H1 (cell line): ENCODE data around the gene BBX. TPM values are rescaled to one million over a fixed set of nuclear protein-coding genes. Genes with fewer than 3 reads are reported as not detected.

Experiments
- CTCF ChIA-PET: fragments of 300-600 bp; sonication (Branson Sonifier 250); formaldehyde crosslinking; loops from one replicate; lab custom pipeline; 2021; ENCODE audit not compliant: partially characterized antibody; lab: Charles Lee
- POLR2A ChIA-PET: fragments of 300-600 bp; sonication (Branson Sonifier 250); formaldehyde crosslinking; loops from one replicate; lab custom pipeline; 2021; ENCODE audit warnings: inconsistent platforms; ENCODE audit not compliant: partially characterized antibody; lab: Charles Lee
- DNase-seq, 2 experiments: peaks; one replicate each; pipeline versions ENCODE4 v3.0.0 to v3.0.0-alpha.2; 2010 to 2022; ENCODE audit warnings: low spot score in 2 of 2, low read depth in 1 of 2, mixed read lengths in 1 of 2
- FAIRE-seq: peaks from 2 replicates; lab custom pipeline; 2011; peaks lifted over from hg19 to GRCh38; lab: Jason Lieb, UNC
- H2AFZ ChIP-seq: 2 replicates; pipeline ENCODE4 v1.8.1; 2012; ENCODE audit warnings: low read length, inconsistent platforms
- H2AK5ac ChIP-seq: 2 replicates; pipeline ENCODE4 v1.6.1; 2013; ENCODE audit warnings: low read depth, low read length
- H2BK120ac ChIP-seq: replicated peaks from 2 replicates; pipeline ENCODE3; 2013; ENCODE audit warnings: low read depth, low read length, inconsistent platforms
- H2BK12ac ChIP-seq: 2 replicates; pipeline ENCODE4 v1.6.1; 2013; ENCODE audit warnings: low read depth, low read length
- H2BK15ac ChIP-seq: 2 replicates; pipeline ENCODE4 v1.6.1; 2013; ENCODE audit warnings: low read length
- H2BK20ac ChIP-seq: 2 replicates; pipeline ENCODE4 v1.6.1; 2013; ENCODE audit warnings: low read length
- H2BK5ac ChIP-seq: 2 replicates; pipeline ENCODE4 v1.6.1; 2013; ENCODE audit warnings: low read depth, low read length
- H3K14ac ChIP-seq: 2 replicates; pipeline ENCODE4 v1.6.1; 2013; ENCODE audit warnings: inconsistent platforms; ENCODE audit not compliant: insufficient read length
- H3K18ac ChIP-seq: 2 replicates; pipeline ENCODE4 v1.6.1; 2013; ENCODE audit warnings: low read length; ENCODE audit errors: extremely low read depth
- H3K23ac ChIP-seq: 2 replicates; pipeline ENCODE4 v1.6.1; 2013; ENCODE audit warnings: inconsistent platforms; ENCODE audit not compliant: insufficient read length
- H3K23me2 ChIP-seq: 2 replicates; pipeline ENCODE4 v1.6.1; 2013; ENCODE audit warnings: low read depth, low read length
- H3K27ac ChIP-seq: 2 replicates; pipeline ENCODE4 v1.6.1; 2011; ENCODE audit warnings: low read depth, low read length, inconsistent platforms
- H3K27me3 ChIP-seq, 4 experiments: replicated peaks in 1 of 4; 1 replicate in 1 of 4; 2 replicates in 3 of 4; pipeline versions ENCODE4 v1.6.1 to v1.8.1; 2011 to 2013; ENCODE audit warnings: low read length in 3 of 4, mild to moderate bottlenecking in 3 of 4, inconsistent platforms in 2 of 4, mixed read lengths in 2 of 4, moderate library complexity in 1 of 4; ENCODE audit not compliant: control insufficient read depth in 3 of 4, insufficient read depth in 3 of 4; ENCODE audit errors: extremely low read depth in 1 of 4
- H3K36me3 ChIP-seq, 4 experiments: 2 replicates each; pipeline versions ENCODE4 v1.6.1 to v1.8.1; 2011 to 2013; ENCODE audit warnings: mild to moderate bottlenecking in 4 of 4, low read length in 3 of 4, moderate library complexity in 2 of 4, control low read depth in 1 of 4, inconsistent platforms in 1 of 4; ENCODE audit not compliant: insufficient read depth in 4 of 4, control insufficient read depth in 2 of 4
- H3K4ac ChIP-seq: replicated peaks from 2 replicates; pipeline ENCODE3; 2013; ENCODE audit warnings: low read length, low read depth, mixed read lengths, inconsistent platforms; ENCODE audit not compliant: insufficient read length
- H3K4me1 ChIP-seq, 4 experiments: replicated peaks in 1 of 4; 1 replicate in 1 of 4; 2 replicates in 3 of 4; pipeline versions ENCODE4 v1.6.1 to v1.8.1; 2011 to 2013; ENCODE audit warnings: low read length in 3 of 4, inconsistent platforms in 2 of 4, mixed read lengths in 1 of 4; ENCODE audit not compliant: insufficient read depth in 4 of 4, control insufficient read depth in 3 of 4
- H3K4me2 ChIP-seq, 2 experiments: 2 replicates each; pipeline versions ENCODE4 v1.6.1 to v1.8.1; 2011 to 2013; ENCODE audit warnings: low read depth in 2 of 2, low read length in 2 of 2, control low read depth in 1 of 2, inconsistent platforms in 1 of 2, mild to moderate bottlenecking in 1 of 2; ENCODE audit not compliant: insufficient read depth in 1 of 2
- H3K4me3 ChIP-seq, 4 experiments: fragments of 200-600, 300-600 bp in 1 of 4; sonication (generic), shearing (Covaris generic), sonication (Bioruptor Twin) in 1 of 4; 2 replicates each; pipeline versions ENCODE4 v1.5.1 to v1.8.1; 2011 to 2016; ENCODE audit warnings: low read length in 4 of 4, low read depth in 3 of 4, control low read depth in 2 of 4, inconsistent platforms in 2 of 4, mild to moderate bottlenecking in 2 of 4, mixed read lengths in 1 of 4, moderate library complexity in 1 of 4; ENCODE audit not compliant: insufficient read depth in 2 of 4; ENCODE audit errors: extremely low read depth in 1 of 4
- H3K56ac ChIP-seq: replicated peaks from 2 replicates; pipeline ENCODE3; 2013; ENCODE audit warnings: low read depth, mild to moderate bottlenecking, mixed read lengths, low read length, inconsistent platforms; ENCODE audit not compliant: insufficient read length
- H3K79me1 ChIP-seq: 2 replicates; pipeline ENCODE4 v1.6.1; 2013; ENCODE audit warnings: low read depth, low read length, control low read depth
- H3K79me2 ChIP-seq, 2 experiments: 2 replicates each; pipeline versions ENCODE4 v1.6.1 to v1.8.1; 2012 to 2013; ENCODE audit warnings: low read length in 2 of 2, mild to moderate bottlenecking in 2 of 2, inconsistent platforms in 1 of 2; ENCODE audit not compliant: insufficient read depth in 2 of 2, control insufficient read depth in 1 of 2
- H3K9ac ChIP-seq, 4 experiments: replicated peaks in 1 of 4; 1 replicate in 1 of 4; 2 replicates in 3 of 4; pipeline versions ENCODE4 v1.6.1 to v1.8.1; 2011 to 2013; ENCODE audit warnings: low read depth in 3 of 4, low read length in 3 of 4, control low read depth in 2 of 4, mild to moderate bottlenecking in 2 of 4, moderate library complexity in 2 of 4, inconsistent platforms in 1 of 4; ENCODE audit errors: extremely low read depth in 1 of 4
- H3K9me3 ChIP-seq, 2 experiments: 2 replicates each; pipeline versions ENCODE4 v1.6.1 to v1.8.1; 2012 to 2013; ENCODE audit warnings: mild to moderate bottlenecking in 2 of 2, moderate library complexity in 2 of 2, control low read depth in 1 of 2, inconsistent platforms in 1 of 2, low read depth in 1 of 2, low read length in 1 of 2, mixed read lengths in 1 of 2; ENCODE audit not compliant: insufficient read depth in 2 of 2
- H4K20me1 ChIP-seq, 2 experiments: replicated peaks in 1 of 2; 2 replicates each; pipeline versions ENCODE3 to v1.8.1; 2011 to 2013; ENCODE audit warnings: inconsistent platforms in 2 of 2, low read length in 2 of 2, mild to moderate bottlenecking in 1 of 2; ENCODE audit not compliant: insufficient read depth in 2 of 2, control insufficient read depth in 1 of 2
- H4K5ac ChIP-seq: 2 replicates; pipeline ENCODE4 v1.6.1; 2013; ENCODE audit warnings: low read length, low read depth, mixed read lengths, inconsistent platforms; ENCODE audit not compliant: insufficient read length
- H4K8ac ChIP-seq: 2 replicates; pipeline ENCODE4 v1.8.0; 2013; ENCODE audit warnings: mild to moderate bottlenecking, moderate library complexity, low read length, inconsistent platforms; ENCODE audit not compliant: insufficient read depth; ENCODE audit errors: extremely low read depth
- H4K91ac ChIP-seq: replicated peaks from 2 replicates; pipeline ENCODE3; 2013; ENCODE audit warnings: low read length, mixed read lengths, inconsistent platforms; ENCODE audit not compliant: insufficient read length
- ATF2 ChIP-seq: IDR thresholded peaks from 2 replicates; pipeline ENCODE4 v1.6.1; 2012; ENCODE audit warnings: low read length, inconsistent platforms
- ATF3 ChIP-seq: IDR thresholded peaks from 2 replicates; pipeline ENCODE4 v1.6.1; 2011; ENCODE audit warnings: low read depth, mild to moderate bottlenecking, low read length; ENCODE audit not compliant: insufficient read depth
- CHD1 ChIP-seq: IDR thresholded peaks from 2 replicates; pipeline ENCODE4 v1.6.1; 2012; ENCODE audit warnings: low read depth, low read length, improper control_type of control experiment
- CREB1 ChIP-seq: IDR thresholded peaks from 2 replicates; pipeline ENCODE4 v1.6.1; 2012; ENCODE audit warnings: inconsistent platforms
- POU5F1 ChIP-seq: IDR thresholded peaks from 2 replicates; pipeline ENCODE4 v1.6.1; 2011; ENCODE audit warnings: low read depth, mild to moderate bottlenecking, low read length, moderate library complexity
- RFX5 ChIP-seq: IDR thresholded peaks from 2 replicates; pipeline ENCODE4 v1.6.1; 2011; ENCODE audit warnings: low read depth, low read length, improper control_type of control experiment, borderline replicate concordance
- SIN3A ChIP-seq, 2 experiments: IDR thresholded peaks in 1 of 2; conservative IDR thresholded peaks in 1 of 2; 2 replicates each; pipeline ENCODE4 v1.6.1; 2011 to 2012; ENCODE audit warnings: low read length in 2 of 2, improper control_type of control experiment in 1 of 2, low read depth in 1 of 2, mild to moderate bottlenecking in 1 of 2
- TEAD4 ChIP-seq: IDR thresholded peaks from 2 replicates; pipeline ENCODE4 v1.6.1; 2012; ENCODE audit warnings: low read depth, low read length, inconsistent platforms, mixed read lengths
- polyA plus RNA-seq, 7 experiments: library from polyadenylated mRNA; depleted of rRNA in 3 of 7; stranded (reverse) in 5 of 7; unstranded in 2 of 7; fragments of >200 nt in 5 of 7; fragments of 200-250 nt in 2 of 7; gene quantifications; 1 replicate in 5 of 7; 2 replicates in 1 of 7; 4 replicates in 1 of 7; pipeline versions ENCODE4 v1.2.1 to v1.2.3, GENCODE V29; 2011 to 2013; ENCODE audit warnings: missing spikeins in 2 of 7, mixed read lengths in 2 of 7
- total RNA-seq: library from RNA; stranded (reverse); fragmentation: NEBNext Ultra II Directional; extraction: Animal tissue kit (Norgen Biotek cat#: 25700); gene quantifications from 2 replicates; pipeline ENCODE4 v1.2.1, GENCODE V29; 2021

Gene BBX
- total and polyA plus RNA-seq, 2 of the 8 experiments (the other 6 are each of a cell fraction or from before 2014, with no cell fraction given), result 11.0 to 42.5 TPM

GRCh38 chr3:107817076-107817475 lies 294.3 kb downstream of the BBX start:
- FAIRE-seq, result no peak
- no peaks in the 10 kb centered on the region for H3K9me3 ChIP-seq
- TF ChIP-seq POU5F1, result no peak
- no peak for TF ChIP-seq SIN3A (conservative IDR thresholded peaks at IDR 0.05 in 1 of 2, IDR thresholded peaks at IDR 0.05 in 1 of 2; ENCODE audit: low read depth in 1 of 2, low read length in 2 of 2)
- TF ChIP-seq TEAD4, result no peak
- no peak for TF ChIP-seq CHD1
- no peak for TF ChIP-seq RFX5
- no peak for TF ChIP-seq ATF3
- no peak for TF ChIP-seq CREB1
- no peak for TF ChIP-seq ATF2

More at GRCh38 chr3:107817076-107817475, 294.3 kb downstream of the BBX start:
- H2BK5ac ChIP-seq, result no peak overlapping the region
- H4K5ac ChIP-seq, result no peak overlapping the region
- no peak overlapping the region for H3K9ac ChIP-seq
- no peak overlapping the region for H3K18ac ChIP-seq
- H2BK12ac ChIP-seq, result no peak overlapping the region
- H3K27ac ChIP-seq, result no peak overlapping the region
- no peak overlapping the region for H4K8ac ChIP-seq
- no peaks in the 10 kb centered on the region for H3K27me3 ChIP-seq
- no peak overlapping the region for H3K4me2 ChIP-seq
- H3K4me1 ChIP-seq, result no peaks in the 10 kb centered on the region
- H2BK15ac ChIP-seq, result no peak overlapping the region
- POLR2A ChIA-PET, result no interaction called here
- no peaks in the 10 kb centered on the region for H3K36me3 ChIP-seq
- H2AFZ ChIP-seq, result no peak overlapping the region
- no peaks in the 10 kb centered on the region for H3K23me2 ChIP-seq
- H3K14ac ChIP-seq, result no peak overlapping the region
- H2BK20ac ChIP-seq, result no peak overlapping the region
- no peaks in the 10 kb centered on the region for H3K79me1 ChIP-seq
- H3K23ac ChIP-seq, result no peak overlapping the region
- no peak overlapping the region for H3K4me3 ChIP-seq
- H2AK5ac ChIP-seq, result no peak overlapping the region
- no peaks in the 10 kb centered on the region for H3K79me2 ChIP-seq
- H2BK120ac ChIP-seq, result no peak overlapping the region
- no peak overlapping the region for H3K4ac ChIP-seq
- H4K20me1 ChIP-seq, result no peaks in the 10 kb centered on the region
- CTCF ChIA-PET, result interaction anchor here (2.2 kb wide), 1 partner anchor 21 kb away, joined by 4 read pairs; no protein-coding TSS in a partner anchor
- no peak overlapping the region for H4K91ac ChIP-seq
- no peak for DNase-seq
- H3K56ac ChIP-seq, result no peak overlapping the region
